K562 (cell line): Measurements from ENCODE around the gene NR3C1. TPM values are rescaled to one million over a fixed set of nuclear protein-coding genes. Genes with fewer than 3 reads are reported as not detected.

Experiments used
- ARNT ChIP-seq, 2 experiments: fragments of 450-650 bp; IDR thresholded peaks; 2 replicates each; pipeline ENCODE4 v1.6.1; 2016; ENCODE audit warnings: mild to moderate bottlenecking in 1 of 2
- EGR1 ChIP-seq: fragments of 450-650 bp; conservative IDR thresholded peaks from 2 replicates; pipeline ENCODE4 v1.6.1; 2017; ENCODE audit warnings: mild to moderate bottlenecking
- GTF2A2 ChIP-seq: IDR thresholded peaks from 2 replicates; pipeline ENCODE4 v1.6.1; 2016; ENCODE audit warnings: mild to moderate bottlenecking, missing genetic modification characterization, missing compliant biosample characterization
- HLTF ChIP-seq: fragments of 450-650 bp; IDR thresholded peaks from 2 replicates; pipeline ENCODE4 v1.6.1; 2016
- JUN ChIP-seq, 2 experiments: sonication (generic) in 1 of 2; formaldehyde crosslinking in 1 of 2; IDR thresholded peaks; 2 replicates each; pipeline versions ENCODE4 v1.6.1 to v1.8.0; 2012 to 2022; ENCODE audit warnings: borderline replicate concordance in 2 of 2, mild to moderate bottlenecking in 2 of 2, improper control_type of control experiment in 1 of 2, low read depth in 1 of 2, low read length in 1 of 2, missing genetic modification reagents in 1 of 2
- MECOM ChIP-seq: fragments of 250-450 bp; sonication (Bioruptor Pico); IDR thresholded peaks from 2 replicates; pipeline ENCODE4 v1.8.0; 2022; ENCODE audit warnings: inconsistent platforms
- MXD1 ChIP-seq: fragments of 250-450 bp; sonication (Bioruptor Pico); IDR thresholded peaks from 2 replicates; pipeline ENCODE4 v1.8.0; 2021; ENCODE audit warnings: borderline replicate concordance, mild to moderate bottlenecking, moderate library complexity; ENCODE audit not compliant: poor library complexity, severe bottlenecking
- RBM22 ChIP-seq: fragments of 200-400 bp; formaldehyde crosslinking; IDR thresholded peaks from 2 replicates; pipeline ENCODE4 v1.6.1; 2018; ENCODE audit warnings: low read length, low read depth; ENCODE audit not compliant: poor library complexity, severe bottlenecking
- SMARCE1 ChIP-seq: fragments of 450-650 bp; IDR thresholded peaks from 2 replicates; pipeline ENCODE4 v1.7.1; 2016; ENCODE audit warnings: mild to moderate bottlenecking
- ZNF354B ChIP-seq: fragments of 250-450 bp; sonication (Bioruptor Pico); IDR thresholded peaks from 2 replicates; pipeline ENCODE4 v1.4.0; 2020
- polyA plus RNA-seq, 8 experiments: library from polyadenylated mRNA; depleted of rRNA in 4 of 8; stranded (reverse) in 5 of 8; unstranded in 3 of 8; fragments of >200 nt; fragmentation: Nextera tagmentation in 2 of 8; fragmentation: Illumina TruSeq in 1 of 8; extraction: Ambion mirVana in 2 of 8; extraction: Trizol in 1 of 8; gene quantifications; 2 replicates each; pipeline versions ENCODE4 v1.2.1 to v1.2.3, GENCODE V29; 2011 to 2014; ENCODE audit warnings: inconsistent platforms in 1 of 8, missing spikeins in 1 of 8
- total RNA-seq, 7 experiments: library from RNA; depleted of rRNA in 6 of 7; stranded (reverse); fragments of >200 nt in 6 of 7; fragmentation: Illumina TruSeq in 2 of 7; extraction: Trizol in 2 of 7; gene quantifications; 2 replicates each; pipeline versions ENCODE4 v1.2.1 to v1.2.3, GENCODE V29; 2011 to 2021; ENCODE audit warnings: low replicate concordance in 1 of 7
- TF ChIP-seq, protein P1 (sequence below): IDR thresholded peaks from 2 replicates; pipeline ENCODE4 v1.6.1; 2011; ENCODE audit not compliant: insufficient read length; ENCODE audit errors: extremely low read depth

Gene NR3C1
- total and polyA plus RNA-seq, 9 of the 15 experiments (the other 6 are each of a cell fraction or from before 2014, with no cell fraction given), result 8.2 to 36.0 (median 15.0) TPM

GRCh38 chr5:143248822-143249579, 154.5 kb downstream of the NR3C1 start (continued):
- TF ChIP-seq, protein P1, sequence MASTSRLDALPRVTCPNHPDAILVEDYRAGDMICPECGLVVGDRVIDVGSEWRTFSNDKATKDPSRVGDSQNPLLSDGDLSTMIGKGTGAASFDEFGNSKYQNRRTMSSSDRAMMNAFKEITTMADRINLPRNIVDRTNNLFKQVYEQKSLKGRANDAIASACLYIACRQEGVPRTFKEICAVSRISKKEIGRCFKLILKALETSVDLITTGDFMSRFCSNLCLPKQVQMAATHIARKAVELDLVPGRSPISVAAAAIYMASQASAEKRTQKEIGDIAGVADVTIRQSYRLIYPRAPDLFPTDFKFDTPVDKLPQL, result no peak
- TF ChIP-seq MXD1 (CRISPR knock-in tag), result no peak
- peak; percentile 91 for TF ChIP-seq SMARCE1
- TF ChIP-seq RBM22, result no peak
- TF ChIP-seq ZNF354B (CRISPR knock-in tag), result no peak
- TF ChIP-seq ARNT (IDR thresholded peaks at IDR 0.05), result no peak
- no peak for TF ChIP-seq HLTF
- TF ChIP-seq EGR1, result no peak
- TF ChIP-seq JUN (IDR thresholded peaks at IDR 0.05; ENCODE audit: borderline replicate concordance, low read depth, low read length), result no peak
- TF ChIP-seq JUN (CRISPR knock-in tag; IDR thresholded peaks at IDR 0.05; ENCODE audit: borderline replicate concordance), result no peak
- TF ChIP-seq MECOM (CRISPR knock-in tag), result peak; percentile 52; the same call in 1 of the 2 replicates
- TF ChIP-seq GTF2A2 (tag), result no peak
- TF ChIP-seq, all 486 proteins: peak for 96
